Measurements from ENCODE around the gene KIF3B. TPM values are rescaled to one million over a fixed set of nuclear protein-coding genes. Genes with fewer than 3 reads are reported as not detected.

Gene KIF3B
- total RNA-seq: 10 to 100 TPM; 25.4 to 25.7 TPM

GRCh38 chr20:32277361-32278198 is at the start of gene KIF3B:
Gene KIF3B, plus strand, starts transcription at chr20:32277651. Its CDS starts 32,127 bp downstream, at chr20:32309778.
- DNase-seq (peak; percentile 93), ATAC-seq (peak; percentile 88)
- Mint-ChIP-seq H3K9me3 (peaks cover 9% of the 10 kb centered on the region), H3K36me3 (ENCODE audit: low read depth) (peaks cover 35% of the 10 kb centered on the region), H3K27ac (peak within 1 kb of the TSS; percentile 97), H3K27me3 (no peaks in the 10 kb centered on the region), H3K4me1 (ENCODE audit: low read depth) (peaks cover 48% of the 10 kb centered on the region), H3K4me3 (peak within 1 kb of the TSS; percentile 98)
- no peak for TF ChIP-seq CTCF (IDR thresholded peaks at IDR 0.05)
- CTCF ChIA-PET: interaction anchor here (1.0 to 1.3 kb wide), 2 partner anchors 9 to 13 kb away, joined by 3 read pairs; no protein-coding TSS in a partner anchor
- POLR2A ChIA-PET: interaction anchor here (0.7 to 2.0 kb wide), 12 partner anchors 9 to 80 kb away, joined by 3 to 16 read pairs (median 4); partner anchors contain the start of gene ASXL1
- intact Hi-C loops (cut with micrococcal nuclease): no loop called here

GRCh38 chr20:32227744-32228688 is 49.4 kb upstream of the KIF3B start:
- ChIA-PET CTCF (no interaction called here), POLR2A (no interaction called here)
- Mint-ChIP-seq H3K9me3 (no peaks in the 10 kb centered on the region), H3K27me3 (no peaks in the 10 kb centered on the region), H3K4me1 (ENCODE audit: low read depth) (peaks cover 32% of the 10 kb centered on the region), H3K36me3 (ENCODE audit: low read depth) (peaks cover 65% of the 10 kb centered on the region), H3K27ac (peak overlapping the region; percentile 3), H3K4me3 (no peak overlapping the region)
- DNase-seq (no peak), ATAC-seq (no peak)
- intact Hi-C loops (cut with micrococcal nuclease): no loop called here
- TF ChIP-seq CTCF (IDR thresholded peaks at IDR 0.05): no peak

DNA sequence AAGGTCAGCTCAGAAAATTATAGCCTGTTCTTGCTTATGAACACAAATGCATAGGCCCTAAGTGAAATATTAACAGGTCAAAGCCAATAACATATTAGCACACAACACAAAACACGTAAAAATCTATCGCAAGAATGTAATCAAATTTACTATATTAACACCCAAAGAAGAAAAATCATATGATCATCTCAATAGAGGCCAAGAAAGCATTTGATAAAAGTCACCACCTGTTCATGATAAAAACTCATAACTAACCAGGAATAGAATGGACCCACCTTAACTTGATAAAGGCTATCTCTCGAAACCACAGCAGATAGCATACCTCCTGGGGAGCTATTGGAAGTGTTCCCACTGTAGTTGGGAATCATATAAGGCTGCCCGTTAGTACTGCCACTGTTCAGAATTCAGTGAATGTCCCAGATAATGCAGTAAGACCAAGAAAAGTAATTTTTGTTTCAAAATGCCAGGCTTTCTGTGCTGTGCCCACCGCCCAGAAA is 48.2 kb upstream of the KIF3B start:
- no peak for DNase-seq
- Mint-ChIP-seq H3K9me3 (no peaks in the 10 kb centered on the region), H3K36me3 (ENCODE audit: low read depth) (peaks cover 71% of the 10 kb centered on the region), H3K27me3 (no peaks in the 10 kb centered on the region), H3K4me3 (no peak overlapping the region), H3K27ac (peak overlapping the region; percentile 70), H3K4me1 (ENCODE audit: low read depth) (peaks cover 39% of the 10 kb centered on the region)
- no peak for TF ChIP-seq CTCF (IDR thresholded peaks at IDR 0.05)
- ChIA-PET CTCF (interaction anchor here (0.6 to 1.3 kb wide), 3 partner anchors 8 to 15 kb away, joined by 3 read pairs; no protein-coding TSS in a partner anchor), POLR2A (no interaction called here)
- intact Hi-C loops (cut with micrococcal nuclease): no loop called here
- ATAC-seq: no peak

- intact Hi-C loops (cut with micrococcal nuclease): no loop called here
- ChIA-PET POLR2A (interaction anchor here (0.9 to 3.0 kb wide), 4 partner anchors 18 to 129 kb away, joined by 3 to 16 read pairs (median 8); no protein-coding TSS in a partner anchor), CTCF (no interaction called here)
- Mint-ChIP-seq H3K36me3 (ENCODE audit: low read depth) (peaks cover 77% of the 10 kb centered on the region), H3K4me1 (ENCODE audit: low read depth) (peaks cover 37% of the 10 kb centered on the region), H3K27ac (peak overlapping the region; percentile 97), H3K4me3 (no peak overlapping the region), H3K27me3 (no peaks in the 10 kb centered on the region), H3K9me3 (no peaks in the 10 kb centered on the region)
- no peak for TF ChIP-seq CTCF (IDR thresholded peaks at IDR 0.05)
- ATAC-seq (no peak), DNase-seq (no peak)
Measured at GRCh38 chr20:32230707-32231106, 46.7 kb upstream of the KIF3B start.
